ENCODE results near the gene RTN4.

The RTN4 gene

DNA sequence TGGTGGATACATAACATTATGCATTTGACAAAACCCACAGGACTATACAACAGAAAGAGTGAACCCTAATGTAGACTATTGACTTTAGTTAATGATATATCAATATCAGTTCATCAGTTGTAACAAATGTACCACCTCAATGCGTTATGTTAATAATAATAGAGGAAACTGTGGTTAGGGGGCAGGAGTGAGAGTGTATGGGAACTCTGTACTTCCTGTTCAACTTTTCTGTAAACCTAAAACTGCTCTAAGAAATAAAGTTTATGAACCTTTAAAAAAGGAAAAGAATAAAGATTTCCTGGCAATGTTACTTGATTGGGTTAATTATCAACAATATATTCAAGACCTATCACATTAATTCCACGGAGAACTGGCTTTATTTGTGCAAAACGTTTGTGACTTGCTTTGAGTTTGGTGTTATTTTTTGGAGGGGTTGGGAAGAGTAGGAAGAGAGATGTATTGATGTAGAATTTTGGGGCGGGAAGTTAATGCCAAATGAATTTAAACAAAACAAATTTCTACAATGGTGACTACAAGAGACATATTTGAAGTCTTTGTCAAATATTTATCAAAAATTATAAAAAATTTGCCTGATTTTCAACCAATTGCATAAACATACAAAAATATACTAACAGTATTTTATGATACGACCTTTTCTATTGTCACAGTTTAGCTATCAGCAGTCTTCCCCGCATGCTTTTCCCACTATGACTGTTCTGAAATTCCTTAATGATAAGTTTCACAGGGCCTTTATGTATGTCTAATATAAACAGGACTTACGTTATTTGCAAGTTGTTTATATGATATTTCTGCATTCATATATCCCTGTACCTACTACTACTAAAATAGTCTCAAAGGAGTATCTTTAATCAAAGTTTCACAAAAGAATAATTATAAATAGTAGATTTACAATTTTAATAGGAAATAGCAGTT lies 2.1 kb upstream of the RTN4 start:
- Histone ChIP-seq H3K4me2 (ENCODE audit: low read length) (peak overlapping the region; percentile 85), H3F3A (ENCODE audit: insufficient read depth, low read length) (0 out of 2 replicates have a peak, but pooled peaks cover 5% of the 10 kb centered on the region), H3K9ac (ENCODE audit: low read length) (peak overlapping the region; percentile 76), H2AFZ (ENCODE audit: low read length) (no peak overlapping the region), H3K4me3 (ENCODE audit: low read depth, low read length, poor library complexity, severe bottlenecking) (peak overlapping the region; percentile 75), H3K36me3 (ENCODE audit: insufficient read depth, low read length) (no peaks in the 10 kb centered on the region), H3K9me3 (ENCODE audit: low read length) (no peaks in the 10 kb centered on the region), H3K79me2 (ENCODE audit: insufficient read depth, low read length) (peaks cover 15% of the 10 kb centered on the region), H3K4me1 (ENCODE audit: insufficient read depth, low read length, severe bottlenecking) (peaks cover 56% of the 10 kb centered on the region), H3K27me3 (ENCODE audit: insufficient read depth, low read length) (no peaks in the 10 kb centered on the region), H3K27ac (ENCODE audit: low read depth, low read length, poor library complexity, severe bottlenecking) (peak overlapping the region; percentile 91), H3K9me2 (ENCODE audit: low read depth, low read length) (no peaks in the 10 kb centered on the region), H4K20me1 (ENCODE audit: insufficient read depth, low read length) (no peaks in the 10 kb centered on the region)
- TF ChIP-seq EZH2 (IDR thresholded peaks at IDR 0.05; ENCODE audit: borderline replicate concordance, low read length): no peak

DNA sequence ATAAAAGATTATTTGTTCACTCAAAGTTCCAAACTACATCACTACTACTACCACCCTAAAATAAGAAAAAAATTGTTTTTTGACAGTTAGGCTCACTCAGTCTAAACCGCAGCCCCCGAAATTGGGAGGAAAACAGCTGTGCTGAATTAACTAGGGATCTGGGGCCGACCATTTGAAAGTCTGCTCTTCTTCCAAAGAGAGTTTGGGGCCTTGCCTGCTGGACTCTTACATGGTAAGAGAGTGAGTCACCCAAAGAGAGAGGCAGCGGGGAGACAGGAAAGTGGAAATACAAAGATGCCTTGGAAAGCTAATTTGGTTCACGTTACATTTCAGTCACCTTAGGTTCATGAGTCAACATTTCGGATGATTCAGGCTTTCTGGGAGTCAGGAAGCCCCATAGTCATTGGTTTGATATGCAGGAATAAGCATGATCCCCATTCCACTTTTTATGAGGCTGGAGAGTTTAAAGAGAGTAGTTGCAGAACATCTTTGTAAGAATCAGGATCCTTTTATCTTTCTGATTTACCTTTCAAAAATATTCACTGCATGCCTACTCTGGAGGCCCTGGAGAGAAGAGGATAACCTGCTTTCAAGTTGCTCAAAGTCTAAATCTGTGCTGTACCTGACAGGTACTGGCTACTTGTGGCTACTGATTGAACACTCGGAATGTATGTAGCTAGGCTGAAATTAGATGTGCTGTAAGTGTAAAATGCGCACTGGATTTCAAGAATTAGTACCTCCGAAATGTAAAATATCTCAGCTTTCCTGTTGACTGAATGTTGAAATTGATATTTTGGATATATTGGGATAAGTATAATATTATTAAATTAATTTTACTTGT lies 995 bp upstream of the RTN4 start:
- Histone ChIP-seq H3K27ac (ENCODE audit: low read depth, low read length, poor library complexity, severe bottlenecking) (peak overlapping the region; percentile 91), H3K9ac (ENCODE audit: low read length) (peak overlapping the region; percentile 76), H3K79me2 (ENCODE audit: insufficient read depth, low read length) (peaks cover 25% of the 10 kb centered on the region), H2AFZ (ENCODE audit: low read length) (peak overlapping the region; percentile 72; the same call in 1 of the 2 replicates), H3K4me3 (ENCODE audit: low read depth, low read length, poor library complexity, severe bottlenecking) (peak overlapping the region; percentile 75), H4K20me1 (ENCODE audit: insufficient read depth, low read length) (no peaks in the 10 kb centered on the region), H3K27me3 (ENCODE audit: insufficient read depth, low read length) (no peaks in the 10 kb centered on the region), H3F3A (ENCODE audit: insufficient read depth, low read length) (0 out of 2 replicates have a peak, but pooled peaks cover 5% of the 10 kb centered on the region), H3K9me2 (ENCODE audit: low read depth, low read length) (no peaks in the 10 kb centered on the region), H3K4me1 (ENCODE audit: insufficient read depth, low read length, severe bottlenecking) (peaks cover 68% of the 10 kb centered on the region), H3K36me3 (ENCODE audit: insufficient read depth, low read length) (no peaks in the 10 kb centered on the region), H3K9me3 (ENCODE audit: low read length) (no peaks in the 10 kb centered on the region), H3K4me2 (ENCODE audit: low read length) (peak overlapping the region; percentile 85)
- TF ChIP-seq, protein P1, sequence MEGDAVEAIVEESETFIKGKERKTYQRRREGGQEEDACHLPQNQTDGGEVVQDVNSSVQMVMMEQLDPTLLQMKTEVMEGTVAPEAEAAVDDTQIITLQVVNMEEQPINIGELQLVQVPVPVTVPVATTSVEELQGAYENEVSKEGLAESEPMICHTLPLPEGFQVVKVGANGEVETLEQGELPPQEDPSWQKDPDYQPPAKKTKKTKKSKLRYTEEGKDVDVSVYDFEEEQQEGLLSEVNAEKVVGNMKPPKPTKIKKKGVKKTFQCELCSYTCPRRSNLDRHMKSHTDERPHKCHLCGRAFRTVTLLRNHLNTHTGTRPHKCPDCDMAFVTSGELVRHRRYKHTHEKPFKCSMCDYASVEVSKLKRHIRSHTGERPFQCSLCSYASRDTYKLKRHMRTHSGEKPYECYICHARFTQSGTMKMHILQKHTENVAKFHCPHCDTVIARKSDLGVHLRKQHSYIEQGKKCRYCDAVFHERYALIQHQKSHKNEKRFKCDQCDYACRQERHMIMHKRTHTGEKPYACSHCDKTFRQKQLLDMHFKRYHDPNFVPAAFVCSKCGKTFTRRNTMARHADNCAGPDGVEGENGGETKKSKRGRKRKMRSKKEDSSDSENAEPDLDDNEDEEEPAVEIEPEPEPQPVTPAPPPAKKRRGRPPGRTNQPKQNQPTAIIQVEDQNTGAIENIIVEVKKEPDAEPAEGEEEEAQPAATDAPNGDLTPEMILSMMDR (IDR thresholded peaks at IDR 0.05; ENCODE audit: low read length): no peak
- TF ChIP-seq EZH2 (IDR thresholded peaks at IDR 0.05; ENCODE audit: borderline replicate concordance, low read length): no peak

DNA sequence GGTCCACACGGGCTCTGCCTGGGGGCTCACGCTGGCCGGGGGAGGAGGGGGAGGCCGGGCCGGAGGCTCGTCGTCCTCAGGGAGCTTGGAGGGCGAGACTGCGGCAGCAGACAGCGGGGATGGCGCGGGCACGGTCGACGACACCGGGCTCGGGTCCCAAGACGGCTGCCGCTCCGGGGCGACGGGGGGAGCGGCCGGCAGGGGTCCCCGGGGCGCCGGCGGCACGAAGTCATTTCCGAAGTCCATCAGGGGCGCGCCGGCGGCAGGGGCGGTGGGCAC lies 491 bp downstream of the RTN4 start:
- Histone ChIP-seq H3K27ac (ENCODE audit: low read depth, low read length, poor library complexity, severe bottlenecking) (peak overlapping the region; percentile 80), H3K9me2 (ENCODE audit: low read depth, low read length) (no peaks in the 10 kb centered on the region), H3K9ac (ENCODE audit: low read length) (peak overlapping the region; percentile 78), H3K4me2 (ENCODE audit: low read length) (peak overlapping the region; percentile 97), H2AFZ (ENCODE audit: low read length) (no peak overlapping the region), H3F3A (ENCODE audit: insufficient read depth, low read length) (0 out of 2 replicates have a peak, but pooled peaks cover 5% of the 10 kb centered on the region), H3K4me3 (ENCODE audit: low read depth, low read length, poor library complexity, severe bottlenecking) (peak overlapping the region; percentile 75), H4K20me1 (ENCODE audit: insufficient read depth, low read length) (no peaks in the 10 kb centered on the region), H3K79me2 (ENCODE audit: insufficient read depth, low read length) (peaks cover 40% of the 10 kb centered on the region), H3K4me1 (ENCODE audit: insufficient read depth, low read length, severe bottlenecking) (peaks cover 73% of the 10 kb centered on the region), H3K9me3 (ENCODE audit: low read length) (no peaks in the 10 kb centered on the region), H3K36me3 (ENCODE audit: insufficient read depth, low read length) (no peaks in the 10 kb centered on the region), H3K27me3 (ENCODE audit: insufficient read depth, low read length) (no peaks in the 10 kb centered on the region)
- no peak for TF ChIP-seq EZH2 (IDR thresholded peaks at IDR 0.05; ENCODE audit: borderline replicate concordance, low read length)
- TF ChIP-seq, protein P1 (IDR thresholded peaks at IDR 0.05; ENCODE audit: low read length): no peak
